ENCODE data around the gene NT5C1A.

DNA sequence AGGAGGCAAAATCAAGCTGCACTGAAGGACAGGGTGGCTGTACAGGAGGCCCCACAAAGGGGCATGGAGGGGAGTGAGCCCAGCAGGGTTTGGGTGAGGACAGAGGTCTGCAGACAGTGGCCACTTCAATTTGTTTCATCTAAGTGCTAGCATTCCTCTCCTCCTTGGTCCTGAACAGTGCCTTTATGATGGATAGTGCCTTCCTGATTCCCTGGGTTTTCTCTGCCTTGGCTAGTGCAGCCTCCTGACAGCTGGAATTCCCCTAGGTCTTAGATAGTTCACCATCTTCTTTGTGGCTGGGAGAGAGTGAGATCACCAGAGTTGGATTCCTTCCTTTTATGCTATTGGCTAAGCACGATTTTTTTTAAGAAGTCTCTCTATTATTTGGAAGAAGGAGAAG, 23.1 kb upstream of the NT5C1A start:
- TF ChIP-seq, protein P1, sequence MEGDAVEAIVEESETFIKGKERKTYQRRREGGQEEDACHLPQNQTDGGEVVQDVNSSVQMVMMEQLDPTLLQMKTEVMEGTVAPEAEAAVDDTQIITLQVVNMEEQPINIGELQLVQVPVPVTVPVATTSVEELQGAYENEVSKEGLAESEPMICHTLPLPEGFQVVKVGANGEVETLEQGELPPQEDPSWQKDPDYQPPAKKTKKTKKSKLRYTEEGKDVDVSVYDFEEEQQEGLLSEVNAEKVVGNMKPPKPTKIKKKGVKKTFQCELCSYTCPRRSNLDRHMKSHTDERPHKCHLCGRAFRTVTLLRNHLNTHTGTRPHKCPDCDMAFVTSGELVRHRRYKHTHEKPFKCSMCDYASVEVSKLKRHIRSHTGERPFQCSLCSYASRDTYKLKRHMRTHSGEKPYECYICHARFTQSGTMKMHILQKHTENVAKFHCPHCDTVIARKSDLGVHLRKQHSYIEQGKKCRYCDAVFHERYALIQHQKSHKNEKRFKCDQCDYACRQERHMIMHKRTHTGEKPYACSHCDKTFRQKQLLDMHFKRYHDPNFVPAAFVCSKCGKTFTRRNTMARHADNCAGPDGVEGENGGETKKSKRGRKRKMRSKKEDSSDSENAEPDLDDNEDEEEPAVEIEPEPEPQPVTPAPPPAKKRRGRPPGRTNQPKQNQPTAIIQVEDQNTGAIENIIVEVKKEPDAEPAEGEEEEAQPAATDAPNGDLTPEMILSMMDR (IDR thresholded peaks at IDR 0.05; ENCODE audit: low read length): no peak
- no peak for TF ChIP-seq EZH2 (IDR thresholded peaks at IDR 0.05; ENCODE audit: borderline replicate concordance, low read length)
